SK-N-SH treated with all-trans-retinoic acid at 6 μM for 48 hours (cell line): ENCODE results near the gene CAPN8.

Experiments used
- ESRRG ChIP-seq: fragments of 250-450 bp; sonication (Bioruptor Pico); IDR thresholded peaks from 2 replicates; pipeline ENCODE4 v1.6.1; 2021; ENCODE audit warnings: mild to moderate bottlenecking
- GLIS3 ChIP-seq: fragments of 250-450 bp; sonication (Bioruptor Pico); IDR thresholded peaks from 2 replicates; pipeline ENCODE4 v1.5.0; 2020; ENCODE audit warnings: mild to moderate bottlenecking, moderate library complexity
- ISL1 ChIP-seq: fragments of 250-450 bp; sonication (Bioruptor Pico); IDR thresholded peaks from 2 replicates; pipeline ENCODE4 v2.1.2; 2022; ENCODE audit warnings: mild to moderate bottlenecking, moderate library complexity
- RARB ChIP-seq: fragments of 250-450 bp; sonication (Bioruptor Pico); IDR thresholded peaks from 2 replicates; pipeline ENCODE4 v1.8.0; 2021; ENCODE audit warnings: mild to moderate bottlenecking, moderate library complexity
- TF ChIP-seq, protein P1 (sequence below): fragments of 250-450 bp; sonication (Bioruptor Pico); IDR thresholded peaks from 2 replicates; pipeline ENCODE4 v1.5.1; 2020; ENCODE audit warnings: low read depth, mild to moderate bottlenecking, moderate library complexity
- TF ChIP-seq, protein P2 (sequence below): fragments of 250-450 bp; sonication (Bioruptor Pico); IDR thresholded peaks from 2 replicates; pipeline ENCODE4 v1.8.0; 2020; ENCODE audit warnings: mild to moderate bottlenecking, moderate library complexity, borderline replicate concordance
- TF ChIP-seq, protein P3 (sequence below): fragments of 250-450 bp; sonication (Bioruptor Pico); IDR thresholded peaks from 2 replicates; pipeline ENCODE4 v1.5.1; 2021; ENCODE audit warnings: mild to moderate bottlenecking, moderate library complexity

DNA sequence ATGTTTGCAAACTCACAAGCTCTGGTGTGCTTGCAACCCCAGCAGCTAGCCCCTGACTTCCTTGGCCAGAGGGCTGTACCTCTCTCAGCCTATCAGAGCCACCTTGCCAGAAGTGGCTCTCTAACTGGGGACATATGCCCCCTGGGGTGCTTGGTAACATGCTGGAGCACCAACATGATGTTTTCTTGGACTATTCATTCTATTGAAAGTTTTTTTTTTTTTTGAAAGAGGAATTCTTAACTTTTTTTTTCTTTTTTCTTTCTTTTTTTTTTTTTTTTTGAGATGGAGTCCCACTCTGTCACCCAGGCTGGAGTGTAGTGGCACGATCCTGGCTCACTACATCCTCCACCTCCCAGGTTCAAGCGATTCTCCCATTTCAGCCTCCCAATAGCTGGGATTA is 14.7 kb upstream of the CAPN8 start:
- TF ChIP-seq ESRRG (CRISPR knock-in tag) (no peak), RARB (CRISPR knock-in tag) (no peak), GLIS3 (no peak), ISL1 (CRISPR knock-in tag) (no peak)
- TF ChIP-seq, protein P1, sequence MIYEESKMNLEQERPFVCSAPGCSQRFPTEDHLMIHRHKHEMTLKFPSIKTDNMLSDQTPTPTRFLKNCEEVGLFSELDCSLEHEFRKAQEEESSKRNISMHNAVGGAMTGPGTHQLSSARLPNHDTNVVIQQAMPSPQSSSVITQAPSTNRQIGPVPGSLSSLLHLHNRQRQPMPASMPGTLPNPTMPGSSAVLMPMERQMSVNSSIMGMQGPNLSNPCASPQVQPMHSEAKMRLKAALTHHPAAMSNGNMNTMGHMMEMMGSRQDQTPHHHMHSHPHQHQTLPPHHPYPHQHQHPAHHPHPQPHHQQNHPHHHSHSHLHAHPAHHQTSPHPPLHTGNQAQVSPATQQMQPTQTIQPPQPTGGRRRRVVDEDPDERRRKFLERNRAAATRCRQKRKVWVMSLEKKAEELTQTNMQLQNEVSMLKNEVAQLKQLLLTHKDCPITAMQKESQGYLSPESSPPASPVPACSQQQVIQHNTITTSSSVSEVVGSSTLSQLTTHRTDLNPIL, result no peak
- TF ChIP-seq, protein P2, sequence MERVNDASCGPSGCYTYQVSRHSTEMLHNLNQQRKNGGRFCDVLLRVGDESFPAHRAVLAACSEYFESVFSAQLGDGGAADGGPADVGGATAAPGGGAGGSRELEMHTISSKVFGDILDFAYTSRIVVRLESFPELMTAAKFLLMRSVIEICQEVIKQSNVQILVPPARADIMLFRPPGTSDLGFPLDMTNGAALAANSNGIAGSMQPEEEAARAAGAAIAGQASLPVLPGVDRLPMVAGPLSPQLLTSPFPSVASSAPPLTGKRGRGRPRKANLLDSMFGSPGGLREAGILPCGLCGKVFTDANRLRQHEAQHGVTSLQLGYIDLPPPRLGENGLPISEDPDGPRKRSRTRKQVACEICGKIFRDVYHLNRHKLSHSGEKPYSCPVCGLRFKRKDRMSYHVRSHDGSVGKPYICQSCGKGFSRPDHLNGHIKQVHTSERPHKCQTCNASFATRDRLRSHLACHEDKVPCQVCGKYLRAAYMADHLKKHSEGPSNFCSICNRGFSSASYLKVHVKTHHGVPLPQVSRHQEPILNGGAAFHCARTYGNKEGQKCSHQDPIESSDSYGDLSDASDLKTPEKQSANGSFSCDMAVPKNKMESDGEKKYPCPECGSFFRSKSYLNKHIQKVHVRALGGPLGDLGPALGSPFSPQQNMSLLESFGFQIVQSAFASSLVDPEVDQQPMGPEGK (CRISPR knock-in tag), result no peak
- TF ChIP-seq, protein P3, sequence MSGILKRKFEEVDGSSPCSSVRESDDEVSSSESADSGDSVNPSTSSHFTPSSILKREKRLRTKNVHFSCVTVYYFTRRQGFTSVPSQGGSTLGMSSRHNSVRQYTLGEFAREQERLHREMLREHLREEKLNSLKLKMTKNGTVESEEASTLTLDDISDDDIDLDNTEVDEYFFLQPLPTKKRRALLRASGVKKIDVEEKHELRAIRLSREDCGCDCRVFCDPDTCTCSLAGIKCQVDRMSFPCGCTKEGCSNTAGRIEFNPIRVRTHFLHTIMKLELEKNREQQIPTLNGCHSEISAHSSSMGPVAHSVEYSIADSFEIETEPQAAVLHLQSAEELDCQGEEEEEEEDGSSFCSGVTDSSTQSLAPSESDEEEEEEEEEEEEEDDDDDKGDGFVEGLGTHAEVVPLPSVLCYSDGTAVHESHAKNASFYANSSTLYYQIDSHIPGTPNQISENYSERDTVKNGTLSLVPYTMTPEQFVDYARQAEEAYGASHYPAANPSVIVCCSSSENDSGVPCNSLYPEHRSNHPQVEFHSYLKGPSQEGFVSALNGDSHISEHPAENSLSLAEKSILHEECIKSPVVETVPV (CRISPR knock-in tag), result no peak
